DOHH2 (cell line): ENCODE data around the gene FKBP7.

Experiments used
- CTCF ChIP-seq: fragments of 200-600 bp; sonication (generic); IDR thresholded peaks from one replicate; pipeline ENCODE4 v1.5.1; 2014; ENCODE audit warnings: antibody characterized with exemption, mild to moderate bottlenecking, low read depth, low read length; ENCODE audit not compliant: poor library complexity, severe bottlenecking
- EZH2phosphoT487 ChIP-seq: fragments of 200-600 bp; sonication (generic); IDR thresholded peaks from 2 replicates; pipeline ENCODE4 v1.6.1; 2017; ENCODE audit warnings: borderline replicate concordance, mild to moderate bottlenecking, antibody characterized with exemption, low read length, moderate library complexity, mixed read lengths

DNA sequence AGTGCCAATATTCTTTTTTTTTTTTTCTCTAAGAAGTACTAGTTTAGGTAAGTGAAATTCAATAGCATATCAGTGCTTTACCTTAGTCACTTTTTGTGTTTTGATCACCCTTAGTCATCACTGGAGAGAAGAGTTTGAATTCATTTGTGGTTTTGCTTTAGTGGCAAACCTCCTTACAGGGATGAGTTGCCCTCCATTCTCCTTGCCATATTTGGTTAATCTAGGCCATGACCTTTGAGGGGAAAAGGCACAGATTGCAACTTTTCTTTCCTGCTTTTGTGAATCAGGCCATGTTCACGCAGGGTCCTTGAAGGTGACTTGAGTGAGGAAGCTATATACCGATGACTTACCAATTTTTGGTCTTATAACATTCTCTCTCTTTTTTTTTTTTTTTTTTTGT is 36.3 kb upstream of the FKBP7 start:
- no peak for TF ChIP-seq CTCF
- no peak for TF ChIP-seq EZH2phosphoT487
